Stomach (tissue), 4 donors: ENCODE data around the gene FNDC1.

ENCODE experiments used
- EP300 ChIP-seq: sonication (generic); formaldehyde crosslinking; IDR thresholded peaks from one replicate; pipeline ENCODE4 v1.6.1; 2017; ENCODE audit warnings: antibody characterized with exemption
- POLR2A ChIP-seq, 4 donors: fragments of 450-650 bp; IDR thresholded peaks; one replicate each; pipeline ENCODE4 v1.6.1; 2016; ENCODE audit warnings: antibody characterized with exemption in 4 of 4, control low read depth in 2 of 4, mild to moderate bottlenecking in 1 of 4, moderate library complexity in 1 of 4
- POLR2AphosphoS5 ChIP-seq, 3 donors: sonication (generic); formaldehyde crosslinking; IDR thresholded peaks; one replicate each; pipeline ENCODE4 v1.6.1; 2016; ENCODE audit warnings: antibody characterized with exemption in 3 of 3
- TF ChIP-seq, protein P1 (sequence below), 7 experiments: fragments of 450-650 bp in 4 of 7; fragments of 200-600 bp in 3 of 7; sonication (generic) in 3 of 7; IDR thresholded peaks; one replicate each; pipeline ENCODE4 v1.5.1; 2016 to 2019; ENCODE audit warnings: antibody characterized with exemption in 7 of 7, control low read depth in 2 of 7, mild to moderate bottlenecking in 1 of 7

DNA sequence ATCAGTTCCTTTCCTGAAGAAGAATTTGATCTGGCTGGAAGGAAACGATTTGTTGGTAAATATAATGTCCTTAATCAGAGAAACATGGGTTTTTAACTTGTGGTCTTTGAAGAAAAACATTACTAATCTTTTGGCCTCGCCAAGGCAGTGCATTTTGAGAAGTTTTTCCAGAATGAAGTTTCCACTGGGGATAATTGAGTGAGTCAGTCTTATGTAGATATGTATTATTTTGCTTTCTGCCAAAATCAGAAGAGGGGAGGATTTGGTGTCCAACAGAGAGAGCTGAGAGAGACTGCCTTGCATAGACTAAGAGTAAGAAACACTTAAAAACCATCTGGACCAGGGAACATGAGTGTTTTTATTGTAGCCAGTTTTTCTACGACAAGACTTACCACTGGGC lies 79.9 kb downstream of the FNDC1 start:
- TF ChIP-seq, protein P1, sequence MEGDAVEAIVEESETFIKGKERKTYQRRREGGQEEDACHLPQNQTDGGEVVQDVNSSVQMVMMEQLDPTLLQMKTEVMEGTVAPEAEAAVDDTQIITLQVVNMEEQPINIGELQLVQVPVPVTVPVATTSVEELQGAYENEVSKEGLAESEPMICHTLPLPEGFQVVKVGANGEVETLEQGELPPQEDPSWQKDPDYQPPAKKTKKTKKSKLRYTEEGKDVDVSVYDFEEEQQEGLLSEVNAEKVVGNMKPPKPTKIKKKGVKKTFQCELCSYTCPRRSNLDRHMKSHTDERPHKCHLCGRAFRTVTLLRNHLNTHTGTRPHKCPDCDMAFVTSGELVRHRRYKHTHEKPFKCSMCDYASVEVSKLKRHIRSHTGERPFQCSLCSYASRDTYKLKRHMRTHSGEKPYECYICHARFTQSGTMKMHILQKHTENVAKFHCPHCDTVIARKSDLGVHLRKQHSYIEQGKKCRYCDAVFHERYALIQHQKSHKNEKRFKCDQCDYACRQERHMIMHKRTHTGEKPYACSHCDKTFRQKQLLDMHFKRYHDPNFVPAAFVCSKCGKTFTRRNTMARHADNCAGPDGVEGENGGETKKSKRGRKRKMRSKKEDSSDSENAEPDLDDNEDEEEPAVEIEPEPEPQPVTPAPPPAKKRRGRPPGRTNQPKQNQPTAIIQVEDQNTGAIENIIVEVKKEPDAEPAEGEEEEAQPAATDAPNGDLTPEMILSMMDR (IDR thresholded peaks at IDR 0.05), result no peak
- no peak for TF ChIP-seq POLR2A (IDR thresholded peaks at IDR 0.05)
- TF ChIP-seq POLR2AphosphoS5 (IDR thresholded peaks at IDR 0.05), result no peak
- TF ChIP-seq EP300, result no peak
